Heart right ventricle (tissue), 16 donors: ENCODE data around the gene PCNX4. TPM values are rescaled to one million over a fixed set of nuclear protein-coding genes. Genes with fewer than 3 reads are reported as not detected.

Experiments used
- ATAC-seq, 8 donors: fragments of 200-7000 bp; cut with Tn5 transposase; one replicate each; pipeline ENCODE4 v1.9.1; 2020; ENCODE audit warnings: mild to moderate bottlenecking in 8 of 8, moderate library complexity in 8 of 8, moderate number of reproducible peaks in 1 of 8
- DNase-seq, 2 donors: peaks; one replicate each; pipeline ENCODE4 v3.0.0-alpha.2; 2020
- H3K27ac ChIP-seq, 10 donors: fragments of 200-600 bp; sonication (generic) in 2 of 10; one replicate each; pipeline versions ENCODE4 v1.5.0 to v1.8.0; 2020 to 2022; ENCODE audit warnings: mild to moderate bottlenecking in 3 of 10
- H3K27me3 ChIP-seq, 7 donors: fragments of 200-600 bp; one replicate each; pipeline ENCODE4 v1.8.0; 2021 to 2022; ENCODE audit warnings: mild to moderate bottlenecking in 2 of 7
- H3K36me3 ChIP-seq, 9 donors: fragments of 200-600 bp; sonication (generic) in 1 of 9; one replicate each; pipeline versions ENCODE4 v1.5.0 to v1.8.0; 2020 to 2022; ENCODE audit warnings: mild to moderate bottlenecking in 2 of 9
- H3K4me1 ChIP-seq, 9 donors: fragments of 200-600 bp; sonication (generic) in 1 of 9; one replicate each; pipeline versions ENCODE4 v1.5.0 to v1.8.0; 2020 to 2022; ENCODE audit warnings: mild to moderate bottlenecking in 4 of 9
- H3K4me3 ChIP-seq, 10 donors: fragments of 200-600 bp; sonication (generic) in 2 of 10; one replicate each; pipeline versions ENCODE4 v1.5.0 to v1.8.0; 2020 to 2022; ENCODE audit warnings: mild to moderate bottlenecking in 7 of 10, moderate library complexity in 2 of 10
- H3K9me3 ChIP-seq, 11 donors: fragments of 200-600 bp in 10 of 11; sonication (generic) in 2 of 11; one replicate each; pipeline versions ENCODE4 v1.5.0 to v1.8.0; 2013 to 2022; ENCODE audit warnings: mild to moderate bottlenecking in 2 of 11, control low read depth in 1 of 11, moderate library complexity in 1 of 11
- WGBS, 2 donors: extraction: QIAGEN DNeasy Blood & Tissue Kit; methylation state at CpG; one replicate each; pipeline ENCODE4 v1.1.7; 2013; ENCODE audit warnings: inconsistent platforms in 1 of 2; 5-methylcytosine and 5-hydroxymethylcytosine counted together
- intact Hi-C, 10 donors: fragments of 100-400 bp; cut with DNase I; formaldehyde crosslinking; loops; one replicate each; pipeline versions ENCODE4 v1.11.1 to v1.14.2; 2022
- polyA plus RNA-seq, 2 donors: library from polyadenylated mRNA; stranded (reverse); fragments of 200-250 nt; gene quantifications; one replicate each; pipeline ENCODE4 v1.2.3, GENCODE V29; 2013
- total RNA-seq, 10 donors: library from RNA; stranded (reverse); fragmentation: NEBNext Ultra II Directional in 3 of 10; extraction: Animal tissue kit (Norgen Biotek cat#: 25700) in 3 of 10; gene quantifications; one replicate each; pipeline versions ENCODE4 v1.2.1 to v1.2.4, GENCODE V29; 2021 to 2023
- TF ChIP-seq, protein P1 (sequence below), 9 donors: fragments of 200-600 bp; sonication (generic) in 2 of 9; IDR thresholded peaks; one replicate each; pipeline versions ENCODE4 v1.5.0 to v1.8.0; 2021 to 2022; ENCODE audit warnings: antibody characterized with exemption in 9 of 9, mild to moderate bottlenecking in 5 of 9, moderate library complexity in 1 of 9
- donor health status: Arrhythmogenic right ventricular cardiomyopathy.
- donor health status: ischemic (EF 13 %, LVEDD 7.1; RV severe dilation, severe dysfunction).
- donor health status: healthy with polysubstance abuse.
- donor health status: DM: no; HTN: yes; CAD: no.
- donor health status: DM: no; HTN: no; CAD: no.
- donor health status: ischemic (EF 25% LVEDD 6.9; RV normal size, moderate dysfunction).
- donor health status: ischemic (EF 25% LVEDD 5.7; RV mildly dilated, moderate dysfunction).
- donor health status: healthy.
- donor health status: DM: yes; HTN: yes; CAD: no.
- donor health status: Ischemic cardiomyopathy.
- donor health status: ischemic (EF 35%, LVEDD 5.7; RV mildly dilated, moderate dysfunction).
- donor health status: nonischemic (EF 11% LVEDD 7.7; RV severe dilation, severe dysfunction).
- donor health status: DM: yes; HTN: yes; CAD: no.
- donor health status: PGD.
- donor health status: ischemic (EF 29% LVEDD 5.4; RV normal size, mild dysfunction).
- donor health status: nonischemic (EF 23%, LVEDD 6.1; RV moderate dilation, normal function).

The PCNX4 gene
- total and polyA plus RNA-seq, 12 donors: 10.9 to 56.7 (median 31.2) TPM

DNA sequence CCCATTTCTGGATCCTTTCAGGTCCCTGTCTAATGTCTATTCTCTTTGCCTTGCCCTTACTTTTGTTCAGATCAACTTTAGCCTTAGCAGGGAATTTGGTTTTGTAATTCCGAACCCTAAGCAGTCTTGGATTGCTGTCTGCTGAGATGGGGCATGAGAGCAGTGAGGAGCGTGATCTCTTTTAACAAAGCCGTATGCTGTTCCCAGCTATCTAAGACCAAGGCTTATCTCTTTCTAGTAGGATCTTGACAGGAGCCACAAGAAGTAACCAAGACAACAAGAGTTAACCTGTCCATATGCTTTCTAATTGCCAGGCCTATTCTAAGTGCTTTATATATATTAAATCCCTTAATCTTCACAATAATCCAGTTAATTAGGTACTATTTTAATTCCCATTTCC is 78.0 kb downstream of the PCNX4 start:
- intact Hi-C loops: loop anchor here in 7 of 10 donors (5.0 to 10.0 kb wide), 6 partner anchors 75 to 202 kb away; partner anchors contain the start of genes PCNX4 (in 3 of the 7) and PPM1A (in 1 of the 7)
- no peaks in the 10 kb centered on the region for H3K9me3 ChIP-seq
- no peak for DNase-seq
- ATAC-seq: no peak
- H3K27ac ChIP-seq: no peak overlapping the region
- H3K4me1 ChIP-seq: peaks cover 0 to 13% (median 11%) of the 10 kb centered on the region in 9 donors
- H3K36me3 ChIP-seq: no peaks in the 10 kb centered on the region
- H3K27me3 ChIP-seq: no peaks in the 10 kb centered on the region
- 89 to 90% methylated on average over 3 of the region's 3 CpGs for WGBS, 2 donors
- H3K4me3 ChIP-seq: no peak overlapping the region
- TF ChIP-seq, protein P1, sequence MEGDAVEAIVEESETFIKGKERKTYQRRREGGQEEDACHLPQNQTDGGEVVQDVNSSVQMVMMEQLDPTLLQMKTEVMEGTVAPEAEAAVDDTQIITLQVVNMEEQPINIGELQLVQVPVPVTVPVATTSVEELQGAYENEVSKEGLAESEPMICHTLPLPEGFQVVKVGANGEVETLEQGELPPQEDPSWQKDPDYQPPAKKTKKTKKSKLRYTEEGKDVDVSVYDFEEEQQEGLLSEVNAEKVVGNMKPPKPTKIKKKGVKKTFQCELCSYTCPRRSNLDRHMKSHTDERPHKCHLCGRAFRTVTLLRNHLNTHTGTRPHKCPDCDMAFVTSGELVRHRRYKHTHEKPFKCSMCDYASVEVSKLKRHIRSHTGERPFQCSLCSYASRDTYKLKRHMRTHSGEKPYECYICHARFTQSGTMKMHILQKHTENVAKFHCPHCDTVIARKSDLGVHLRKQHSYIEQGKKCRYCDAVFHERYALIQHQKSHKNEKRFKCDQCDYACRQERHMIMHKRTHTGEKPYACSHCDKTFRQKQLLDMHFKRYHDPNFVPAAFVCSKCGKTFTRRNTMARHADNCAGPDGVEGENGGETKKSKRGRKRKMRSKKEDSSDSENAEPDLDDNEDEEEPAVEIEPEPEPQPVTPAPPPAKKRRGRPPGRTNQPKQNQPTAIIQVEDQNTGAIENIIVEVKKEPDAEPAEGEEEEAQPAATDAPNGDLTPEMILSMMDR (IDR thresholded peaks at IDR 0.05): no peak

DNA sequence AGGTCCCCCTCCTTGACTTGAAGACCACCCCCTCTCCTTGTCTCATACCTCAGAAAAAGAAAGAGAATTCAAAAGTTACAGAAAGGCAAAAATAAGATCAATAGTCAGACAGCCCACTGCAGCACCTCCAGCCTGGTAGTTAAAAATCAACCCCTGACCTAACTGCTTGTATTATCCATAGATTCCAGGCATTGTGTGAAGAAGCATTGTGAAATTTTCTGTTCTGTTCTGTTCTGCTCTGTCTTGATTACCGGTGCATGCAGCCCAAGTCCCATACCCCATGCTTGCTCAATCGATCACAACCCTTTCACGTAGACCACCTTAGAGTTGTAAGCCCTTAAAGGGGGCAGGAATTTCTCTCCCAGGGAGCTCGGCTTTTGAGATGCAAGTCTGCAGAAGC is 79.2 kb downstream of the PCNX4 start:
- TF ChIP-seq, protein P1 (IDR thresholded peaks at IDR 0.05): no peak
- intact Hi-C loops: no loop called here
- 88 to 93% methylated on average over 4 of the region's 4 CpGs for WGBS, 2 donors
- H3K27ac ChIP-seq: no peak overlapping the region
- DNase-seq: no peak
- no peaks in the 10 kb centered on the region for H3K27me3 ChIP-seq
- no peaks in the 10 kb centered on the region for H3K36me3 ChIP-seq
- H3K4me3 ChIP-seq: no peak overlapping the region
- no peaks in the 10 kb centered on the region for H3K9me3 ChIP-seq
- ATAC-seq: no peak
- H3K4me1 ChIP-seq: peaks cover 0 to 7% (median 7%) of the 10 kb centered on the region in 9 donors

- H3K36me3 ChIP-seq: no peaks in the 10 kb centered on the region
- no peak for ATAC-seq
- no peak overlapping the region for H3K4me3 ChIP-seq
- no peak for DNase-seq
- H3K4me1 ChIP-seq: no peaks in the 10 kb centered on the region
- intact Hi-C loops: no loop called here
- TF ChIP-seq, protein P1 (IDR thresholded peaks at IDR 0.05): no peak
- WGBS, 2 donors: 97 to 99% methylated on average over 2 of the region's 2 CpGs
- no peak overlapping the region for H3K27ac ChIP-seq
- no peaks in the 10 kb centered on the region for H3K27me3 ChIP-seq
- H3K9me3 ChIP-seq: no peaks in the 10 kb centered on the region
Measured at GRCh38 chr14:60171690-60172089, 80.0 kb downstream of the PCNX4 start.

DNA sequence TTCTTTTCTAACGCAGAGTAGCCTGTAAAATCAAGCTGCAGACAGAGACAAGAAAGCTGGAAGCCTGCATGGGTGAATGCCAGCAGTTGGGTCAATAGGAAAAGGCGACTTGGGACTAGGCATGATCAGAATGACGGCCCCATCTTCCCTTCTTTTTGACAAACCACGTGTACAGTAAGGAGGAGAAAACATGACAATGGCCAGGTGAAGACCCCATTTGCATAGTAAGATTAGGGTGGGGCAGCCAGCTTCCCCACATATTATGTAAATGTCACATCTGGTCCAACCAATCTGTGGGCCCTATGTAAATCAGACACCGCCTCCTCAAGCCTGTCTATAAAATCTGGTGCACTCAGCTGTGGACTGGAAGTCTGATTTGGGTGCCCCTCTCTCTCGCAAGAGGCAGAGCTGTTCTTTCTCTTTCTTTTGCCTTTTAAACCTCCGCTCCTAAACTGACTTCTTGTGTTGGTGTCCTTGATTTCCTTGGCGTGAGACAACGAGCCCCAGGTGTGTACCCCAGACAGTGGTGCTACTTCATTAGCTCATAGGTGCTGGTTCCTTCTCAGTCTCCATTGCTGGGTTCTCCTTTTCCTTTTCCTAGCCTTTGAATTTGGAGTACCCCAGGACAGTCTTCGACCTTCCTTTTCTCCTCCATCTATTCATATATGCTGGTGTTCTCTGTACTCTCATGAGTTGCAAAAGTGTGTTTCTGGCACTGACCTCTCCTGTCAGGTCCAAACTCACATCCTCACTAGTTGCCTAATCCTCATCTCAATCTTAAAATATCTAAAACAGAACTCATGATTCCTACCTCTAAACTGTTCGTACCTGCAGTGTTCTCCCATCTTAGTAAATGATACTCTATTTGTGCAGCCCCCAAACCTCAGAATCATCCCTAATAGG is 82.9 kb downstream of the PCNX4 start:
- no peaks in the 10 kb centered on the region for H3K27me3 ChIP-seq
- TF ChIP-seq, protein P1 (IDR thresholded peaks at IDR 0.05): no peak
- no peaks in the 10 kb centered on the region for H3K36me3 ChIP-seq
- ATAC-seq (no peak), DNase-seq (no peak)
- 80 to 82% methylated on average over 11 of the region's 11 CpGs for WGBS, 2 donors
- H3K4me3 ChIP-seq: no peak overlapping the region
- H3K27ac ChIP-seq: no peak overlapping the region
- no peaks in the 10 kb centered on the region for H3K4me1 ChIP-seq
- intact Hi-C loops: loop anchor here in 1 of 10 donors (5.0 kb wide), 1 partner anchor 107 kb away; no protein-coding TSS in a partner anchor
- peaks cover 0 to 15% (median 0%) of the 10 kb centered on the region in 11 donors for H3K9me3 ChIP-seq
